LHCN-M2 (cell line): ENCODE data around the gene PKP1. TPM values are rescaled to one million over a fixed set of nuclear protein-coding genes. Genes with fewer than 3 reads are reported as not detected.

Experiments
- DNase-seq: peaks from one replicate; pipeline ENCODE4 v3.0.0-alpha.2; 2012; ENCODE audit warnings: low read depth
- total RNA-seq: library from RNA; depleted of rRNA; stranded (reverse); fragments of >200 nt; gene quantifications from 2 replicates; pipeline ENCODE4 v1.2.3, GENCODE V29; 2014

Gene PKP1
- total RNA-seq, 1 experiment from 2014 or later: not detected

DNA sequence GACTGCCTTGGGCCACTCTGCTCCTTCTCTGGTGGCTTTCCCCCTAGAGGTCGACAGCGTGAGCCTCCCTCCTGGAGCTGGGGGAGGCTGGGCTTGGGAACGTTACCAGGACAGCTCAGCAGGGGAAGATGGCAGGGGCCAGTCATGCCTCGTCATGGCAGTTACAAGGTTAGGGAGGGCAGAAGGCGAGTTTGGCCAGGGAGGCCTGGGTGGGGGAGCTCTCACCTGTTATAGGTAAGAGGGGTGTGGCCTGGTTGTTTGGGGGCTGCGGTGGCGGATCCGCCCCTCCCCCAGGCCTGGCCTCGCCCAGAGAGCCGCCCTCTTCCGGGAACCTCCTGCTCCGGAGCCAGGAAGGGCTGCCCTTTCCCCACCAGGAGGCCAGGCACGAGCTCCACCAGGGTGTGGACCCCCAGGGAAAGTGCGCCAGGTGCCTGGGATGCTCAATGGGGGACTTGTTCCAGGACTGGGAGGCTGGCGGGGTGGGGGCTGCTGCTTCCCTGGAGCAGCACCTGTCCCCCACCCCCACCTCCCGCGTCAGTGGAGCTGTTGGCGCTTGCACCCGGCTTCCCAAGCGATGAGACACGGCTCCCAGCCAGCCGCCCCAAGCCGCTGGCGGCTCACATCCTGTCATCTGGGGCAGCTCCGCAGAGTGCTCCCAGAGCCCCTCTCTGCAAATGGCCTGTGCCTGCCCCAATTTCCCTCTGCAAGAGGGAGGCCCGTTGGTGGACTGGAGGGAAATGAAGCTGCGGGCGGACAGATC, 23.6 kb upstream of the PKP1 start:
- DNase-seq: no peak

DNA sequence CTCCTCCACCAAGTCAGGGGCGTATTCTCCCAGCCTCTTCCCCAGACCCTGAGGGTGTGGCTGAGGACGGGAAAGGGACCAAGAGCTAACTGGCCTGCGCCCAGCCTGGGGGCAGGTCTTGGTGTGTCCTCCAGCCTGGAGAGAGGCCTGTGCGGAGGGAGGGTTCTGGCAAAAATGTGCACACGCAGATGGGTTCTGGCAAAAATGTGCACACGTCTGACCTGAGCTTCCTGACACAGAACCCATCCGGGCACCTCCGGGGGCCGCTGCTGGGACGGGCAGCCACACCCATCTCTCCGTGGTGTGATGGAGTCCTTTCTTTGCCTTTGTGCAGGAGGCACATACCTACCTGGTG, 23.1 kb upstream of the PKP1 start:
- no peak for DNase-seq

DNA sequence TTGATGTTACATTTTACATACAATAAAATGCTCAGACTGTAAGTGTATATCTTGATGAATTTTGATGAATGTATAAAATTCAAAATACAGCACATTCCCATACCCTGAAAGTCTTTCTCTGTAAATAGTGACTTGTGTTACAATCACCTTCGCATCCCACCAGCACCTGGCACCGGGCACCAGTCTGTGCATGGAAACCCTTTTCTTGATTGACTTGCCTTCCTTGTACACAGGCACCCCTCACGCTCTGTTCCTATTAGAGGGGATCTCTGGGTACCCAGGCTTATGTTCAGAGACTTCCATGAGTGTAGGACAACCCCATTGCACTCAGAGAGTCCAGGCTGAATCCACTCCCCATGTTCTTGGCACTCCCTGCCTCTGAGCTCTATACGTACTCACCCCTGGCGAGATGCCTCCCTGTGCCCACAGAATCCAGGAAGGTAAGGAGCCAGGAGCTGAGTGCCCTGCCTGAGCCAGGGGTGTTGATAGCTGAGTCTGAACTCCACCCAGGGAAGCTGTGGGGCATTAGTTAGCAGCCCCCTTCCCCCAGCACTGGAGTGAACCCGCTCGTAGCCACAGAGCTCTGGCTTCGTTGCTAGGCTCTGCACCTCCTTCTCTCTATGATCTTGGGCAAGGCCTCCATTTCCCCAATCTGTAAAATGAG, 22.5 kb upstream of the PKP1 start:
- no peak for DNase-seq

DNA sequence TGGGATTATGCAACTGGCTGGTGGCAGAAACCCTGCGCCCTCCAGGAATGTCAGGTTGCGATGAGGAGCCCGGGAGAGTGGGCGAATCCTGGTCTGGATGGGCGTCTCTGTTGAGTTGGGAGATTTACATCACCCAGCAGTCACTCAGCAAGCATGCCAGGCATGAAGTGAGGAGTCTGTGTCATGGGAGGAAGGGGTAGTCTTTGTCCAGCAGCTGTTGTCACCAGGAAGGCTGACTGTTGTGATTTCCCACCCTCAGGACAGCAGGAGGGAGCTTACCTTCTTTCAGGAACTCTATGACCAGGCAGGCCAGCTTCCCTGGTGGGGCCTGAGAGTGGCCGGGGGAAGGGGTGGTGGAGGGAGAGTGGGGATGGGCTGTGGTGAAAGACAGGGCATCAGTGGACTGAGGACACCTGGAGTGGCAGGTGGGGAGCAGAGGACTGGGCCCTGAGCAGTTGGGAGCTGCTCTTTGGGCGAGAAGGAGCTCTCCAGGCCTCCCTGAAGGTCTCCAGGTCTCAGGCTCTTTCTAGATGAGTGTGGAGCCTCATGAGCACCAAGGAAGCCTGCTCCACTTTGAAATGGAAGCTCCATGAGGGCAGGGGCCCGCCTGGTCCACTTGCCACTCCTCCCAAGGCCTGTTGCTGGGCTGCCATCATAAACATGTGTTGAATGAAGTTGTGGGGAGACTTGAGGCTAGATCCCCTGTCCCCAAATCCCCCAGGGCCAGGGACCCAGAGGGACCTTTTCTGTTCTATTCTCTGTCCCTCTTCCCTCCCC, 21.3 kb upstream of the PKP1 start:
- DNase-seq: no peak

DNA sequence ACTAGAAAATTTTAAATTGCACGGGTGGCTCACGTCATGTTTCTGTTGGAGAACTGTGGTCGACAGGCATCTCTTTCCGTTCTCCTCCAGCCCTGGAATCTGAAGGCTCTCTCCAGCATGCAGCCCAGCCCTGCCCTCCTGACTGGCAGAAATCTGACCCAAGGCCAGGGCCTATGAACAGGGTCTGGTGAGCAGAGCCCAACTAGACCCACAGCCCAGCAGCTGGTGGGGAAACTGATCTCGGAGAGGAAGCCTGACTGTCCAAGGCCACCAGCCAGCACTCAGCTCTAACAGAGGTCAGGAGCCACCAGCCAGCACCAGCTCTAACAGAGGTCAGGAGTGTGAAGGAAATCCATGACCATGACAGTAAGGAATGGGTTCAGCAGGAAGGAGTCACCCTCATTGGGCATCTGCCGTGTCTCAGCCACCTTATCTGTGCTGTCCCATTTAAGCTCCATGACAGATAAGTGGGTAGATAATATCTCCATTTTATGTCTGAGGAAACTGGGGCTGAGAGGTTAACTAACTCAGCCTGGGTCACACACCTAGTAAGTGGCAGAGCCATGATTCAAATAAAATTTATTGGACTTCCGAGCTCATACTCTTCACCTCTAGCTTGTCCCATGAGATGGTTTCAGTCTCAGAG, 20.2 kb upstream of the PKP1 start:
- DNase-seq: no peak

DNA sequence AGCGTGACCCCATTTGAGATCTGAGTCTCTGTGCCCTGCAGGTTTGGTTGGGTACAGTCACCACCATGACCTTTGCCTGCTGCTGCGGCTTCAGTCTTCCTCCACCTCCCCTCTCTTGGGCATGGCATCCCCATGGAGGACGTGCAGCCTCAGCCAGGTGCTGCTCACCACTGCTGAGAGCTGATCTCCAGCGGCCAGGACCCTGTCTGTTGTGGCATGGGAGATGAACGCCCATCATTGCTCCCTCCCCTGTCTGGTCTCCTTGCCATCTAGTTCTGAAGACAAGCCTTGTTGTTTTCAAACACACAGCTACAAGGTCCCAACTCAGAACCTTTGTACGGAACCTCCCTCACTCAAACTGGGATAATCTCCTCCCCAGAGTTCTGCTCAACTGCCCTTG, 19.2 kb upstream of the PKP1 start:
- no peak for DNase-seq

DNA sequence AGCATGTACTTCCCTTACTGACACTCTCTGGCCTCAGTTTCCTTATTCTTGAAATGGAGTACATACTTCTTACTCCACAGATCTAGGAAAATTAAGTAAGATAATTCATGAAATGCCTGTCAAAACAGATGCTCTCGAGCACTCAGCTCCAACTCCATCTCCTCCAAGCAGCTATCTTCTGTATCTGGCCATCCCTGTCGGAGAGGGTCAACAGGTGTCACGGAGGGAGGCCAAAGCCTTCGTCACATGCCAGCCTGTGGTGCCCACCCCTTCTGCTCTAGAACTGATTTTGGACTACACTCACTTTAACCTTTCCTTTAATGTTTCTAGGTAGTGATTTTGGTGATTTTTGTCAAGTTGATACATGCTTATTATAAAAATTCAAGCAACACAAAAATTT, 18.8 kb upstream of the PKP1 start:
- DNase-seq: no peak

DNA sequence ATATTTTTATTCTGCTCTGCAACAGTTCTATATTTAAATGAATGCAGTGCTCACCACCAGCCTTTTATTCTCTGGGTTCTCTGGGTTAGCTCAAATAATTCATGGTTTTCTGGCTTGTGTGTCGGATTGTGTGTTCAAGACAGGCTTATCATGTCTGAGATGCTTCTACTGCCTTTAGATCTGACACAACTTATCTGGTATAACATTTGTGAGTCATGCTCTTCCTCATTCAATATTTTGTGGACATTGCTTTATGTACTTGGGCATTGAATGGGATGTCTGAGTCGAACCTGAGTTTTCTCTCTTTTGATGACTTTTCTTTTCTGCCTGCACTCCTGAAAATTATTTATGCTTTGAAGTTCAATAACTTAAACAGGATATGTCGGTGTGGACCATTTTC, 17.6 kb upstream of the PKP1 start:
- no peak for DNase-seq

DNA sequence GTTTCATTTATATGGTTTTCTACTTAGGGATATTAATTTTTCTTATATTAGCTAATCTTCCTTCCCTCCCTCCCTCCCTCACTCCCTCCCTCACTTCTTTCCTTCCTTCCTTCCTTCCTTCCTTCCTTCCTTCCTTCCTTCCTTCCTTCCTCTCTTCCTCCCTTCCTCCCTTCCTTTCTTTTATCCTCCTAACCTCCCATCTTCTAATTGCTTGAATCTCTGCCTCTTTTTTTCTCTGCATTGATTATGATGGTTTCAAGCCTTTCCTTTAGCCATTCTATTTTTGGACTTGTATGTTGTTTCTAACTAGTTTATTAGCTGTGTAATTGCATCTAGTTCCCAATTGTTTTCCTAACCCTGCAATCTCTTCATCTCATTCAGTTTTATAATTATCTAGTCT, 17.0 kb upstream of the PKP1 start:
- no peak for DNase-seq

DNA sequence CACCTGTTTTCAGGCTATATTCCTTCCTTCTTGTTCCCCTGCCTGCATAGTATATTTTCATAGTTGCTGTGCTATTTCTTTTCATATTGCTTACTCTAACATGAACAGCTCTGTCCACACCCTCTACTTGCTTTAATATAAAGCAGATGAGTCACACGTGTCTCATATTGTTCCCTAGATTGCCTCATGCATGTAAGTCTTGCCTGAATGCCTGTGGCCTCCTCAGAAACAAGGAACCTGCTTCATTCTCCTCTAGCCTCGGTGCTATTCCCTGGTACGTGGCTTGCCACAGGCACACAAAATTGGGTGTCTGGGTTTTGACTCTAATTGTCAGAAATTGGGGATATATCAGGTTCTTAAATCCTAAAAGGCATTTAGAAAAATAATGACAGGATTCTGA, 16.5 kb upstream of the PKP1 start:
- peak; percentile 84 for DNase-seq

DNA sequence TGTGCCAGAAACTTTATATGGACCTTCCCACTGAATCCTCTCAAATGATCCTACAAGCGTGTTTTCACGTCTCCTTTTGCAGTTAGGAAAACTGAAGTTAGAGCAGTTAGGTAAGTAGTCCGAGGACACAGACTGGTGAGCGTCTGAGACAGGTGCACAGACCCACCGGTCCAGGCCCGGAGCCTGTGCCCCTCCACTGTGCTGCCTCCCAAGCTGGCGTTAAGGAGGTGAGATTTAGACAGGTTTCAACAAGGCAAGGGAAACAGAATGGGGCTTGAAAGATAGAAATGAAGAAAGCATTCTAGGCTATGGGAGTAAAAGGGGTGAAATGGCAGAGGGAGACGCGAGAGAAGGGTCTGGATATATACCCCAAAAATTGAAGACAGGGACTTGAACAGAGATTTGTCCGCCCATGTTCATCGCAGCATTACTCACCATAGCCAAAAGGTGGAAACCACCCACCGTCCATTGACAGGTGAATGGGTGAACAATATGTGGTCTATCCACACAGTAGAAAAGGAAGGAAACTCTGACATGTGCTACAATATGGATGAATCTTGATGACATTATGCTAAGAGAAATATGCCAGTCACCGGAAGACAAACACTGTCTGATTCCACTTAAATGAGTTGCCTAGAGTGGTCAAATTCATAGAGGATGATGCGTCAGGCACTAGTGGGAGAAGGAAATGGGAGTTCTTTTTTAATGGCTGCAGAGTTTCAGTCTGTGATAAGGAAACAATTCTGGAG, 15.7 kb upstream of the PKP1 start:
- peak; percentile 85 for DNase-seq

DNA sequence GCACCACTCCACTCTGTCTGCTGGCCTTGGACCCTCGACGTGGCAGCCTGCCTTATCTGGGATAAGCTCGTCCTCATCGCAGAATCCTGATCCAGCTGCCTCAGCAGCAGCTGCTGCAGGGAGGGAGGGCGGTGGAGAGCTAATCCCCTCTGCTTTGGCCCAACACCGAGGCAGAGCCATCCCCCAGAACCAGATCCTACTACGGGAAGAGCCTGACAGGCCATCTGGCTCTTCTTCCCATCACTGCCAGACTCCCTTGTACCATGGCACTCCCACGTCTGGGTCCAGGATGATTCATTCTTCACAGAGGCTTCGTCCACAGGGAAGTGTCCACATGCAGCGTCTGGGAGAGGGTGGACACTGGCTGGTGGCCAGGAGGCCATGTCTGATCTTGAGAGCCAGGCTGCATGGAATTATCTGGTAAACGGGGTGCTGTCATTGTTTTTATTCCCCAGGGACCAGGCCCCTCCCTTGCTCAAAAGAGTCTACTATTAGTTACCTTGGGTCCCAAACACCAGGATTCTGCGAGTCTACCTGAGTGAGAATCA, 14.6 kb upstream of the PKP1 start:
- DNase-seq: peak; percentile 91

DNA sequence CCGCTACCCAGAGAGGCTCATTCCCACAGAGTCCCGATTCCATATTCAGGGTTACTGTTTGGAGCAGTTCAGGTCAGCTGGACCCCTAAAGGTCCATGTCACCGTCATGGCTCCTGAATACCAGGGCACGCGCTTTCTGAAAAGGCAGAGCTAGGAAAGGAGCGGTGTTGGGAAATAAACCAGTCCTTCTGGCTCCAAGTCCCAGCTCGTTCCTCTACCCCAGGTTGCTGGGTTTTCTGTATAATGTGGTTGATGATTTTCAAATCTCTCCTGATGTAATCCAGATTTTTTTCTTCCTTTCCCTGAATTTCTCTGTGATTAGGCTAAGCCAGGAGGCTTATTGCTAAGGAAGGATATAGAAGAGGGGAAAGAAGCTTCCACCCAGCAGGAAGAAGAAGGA, 14.0 kb upstream of the PKP1 start:
- no peak for DNase-seq

DNA sequence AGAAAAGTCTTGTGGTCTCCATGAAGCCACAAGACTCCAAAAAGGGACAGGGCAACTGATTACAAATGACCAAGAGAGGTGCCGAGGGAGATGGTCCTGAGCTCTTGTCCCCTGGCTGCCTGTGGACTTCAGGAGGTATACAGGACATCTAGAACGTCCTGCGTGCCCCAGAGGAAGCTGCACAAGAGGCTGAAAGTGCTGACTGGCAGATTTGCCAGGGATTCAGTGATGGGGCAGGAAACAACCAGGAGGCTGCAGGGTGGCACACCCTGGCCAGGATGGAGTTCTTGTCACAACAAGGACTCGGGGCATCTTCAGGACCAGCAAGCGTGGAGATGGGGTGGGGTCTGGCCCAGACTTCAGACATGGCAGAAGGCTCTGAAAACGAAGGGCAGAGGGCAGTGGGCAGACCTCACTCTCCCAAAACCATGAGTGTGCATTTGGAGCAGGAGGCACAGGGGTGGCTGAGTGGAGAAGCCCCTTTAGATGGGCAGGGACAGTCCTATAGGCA, 13.4 kb upstream of the PKP1 start:
- no peak for DNase-seq

DNA sequence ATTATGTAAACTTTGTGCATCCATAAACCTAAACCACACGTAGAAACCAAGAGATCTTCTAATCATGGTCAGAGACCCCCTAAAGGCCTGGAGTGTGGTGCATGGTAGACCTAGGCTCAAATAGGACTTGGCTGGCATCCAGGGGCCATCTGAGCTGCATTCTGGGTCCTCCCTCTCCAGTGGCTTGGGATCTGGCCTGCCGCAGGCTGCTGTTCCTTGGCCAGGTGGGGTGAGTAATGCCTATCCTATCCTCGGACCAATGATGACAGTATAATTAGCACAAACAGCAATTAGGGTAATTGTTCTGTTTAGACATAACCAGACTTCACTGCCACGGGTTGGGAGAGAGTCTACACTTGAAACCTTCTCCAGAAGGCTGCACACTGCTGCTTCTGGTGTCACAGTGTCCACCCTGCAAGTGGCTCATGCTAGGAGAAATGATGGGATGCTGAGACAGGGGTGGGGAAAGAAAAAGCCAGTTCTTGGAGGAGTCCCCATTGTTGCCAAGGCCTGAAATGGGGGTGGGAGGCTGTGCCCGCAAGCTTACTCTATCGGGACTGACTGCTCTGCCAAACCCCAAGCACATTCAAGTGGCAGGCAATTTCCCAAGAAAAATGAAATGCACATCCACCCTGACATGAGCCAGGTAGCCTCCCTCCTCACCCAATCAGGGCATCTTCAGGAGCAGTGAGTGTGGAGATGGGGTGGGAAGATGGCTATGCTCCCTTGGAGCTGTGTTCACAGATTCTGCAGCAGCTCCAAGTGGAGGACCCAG, 12.5 kb upstream of the PKP1 start:
- DNase-seq: no peak

DNA sequence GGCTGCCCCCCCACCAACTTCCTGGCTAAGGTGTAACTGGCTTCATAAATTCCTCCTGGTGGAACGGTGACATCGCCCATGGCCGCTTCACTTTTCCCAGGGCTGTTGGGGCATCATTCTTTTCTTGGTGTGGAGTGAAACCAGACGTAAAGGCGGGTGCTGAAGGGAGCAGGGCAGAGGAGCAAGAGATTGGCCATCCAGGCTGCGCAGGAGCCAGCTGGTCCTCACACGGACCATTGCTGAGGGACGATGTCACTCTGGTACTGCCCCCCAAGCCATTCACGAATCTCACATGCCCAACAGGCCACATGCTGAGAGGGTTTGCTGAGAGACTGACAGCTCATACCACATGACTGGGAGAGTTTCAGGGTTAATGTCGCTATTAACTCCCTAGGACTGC, 10.5 kb upstream of the PKP1 start:
- DNase-seq: no peak

DNA sequence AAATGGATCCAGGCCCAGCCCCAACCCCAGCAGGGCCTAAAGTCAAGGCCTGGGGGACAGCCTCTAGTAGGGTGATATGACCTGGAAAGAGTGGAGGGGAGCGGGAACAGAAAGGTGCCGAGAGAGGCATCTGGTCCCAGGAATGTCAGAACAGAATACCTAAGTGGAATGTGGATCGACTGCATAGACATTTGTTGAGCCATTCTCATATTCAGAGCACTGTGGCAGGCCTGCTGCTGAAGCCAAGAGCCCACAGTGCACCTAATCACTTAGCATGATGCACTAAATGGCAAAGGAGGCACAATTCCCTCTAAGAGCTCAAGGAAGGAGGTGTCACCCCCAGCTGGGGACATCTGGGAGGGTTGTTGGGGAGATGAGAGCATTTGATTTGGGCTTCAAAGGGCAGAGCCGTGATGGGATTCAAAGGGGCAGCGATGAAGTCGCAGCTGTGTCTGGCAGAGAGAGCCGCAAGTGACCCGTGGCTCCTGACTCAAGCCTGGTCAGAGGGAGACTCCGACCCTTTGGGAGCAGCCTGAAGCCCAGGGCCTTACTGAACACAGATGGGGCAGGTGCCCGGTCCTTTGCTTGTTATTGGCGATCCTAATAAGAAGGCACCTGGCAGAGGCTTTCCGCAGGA, 8.6 kb upstream of the PKP1 start:
- no peak for DNase-seq

DNA sequence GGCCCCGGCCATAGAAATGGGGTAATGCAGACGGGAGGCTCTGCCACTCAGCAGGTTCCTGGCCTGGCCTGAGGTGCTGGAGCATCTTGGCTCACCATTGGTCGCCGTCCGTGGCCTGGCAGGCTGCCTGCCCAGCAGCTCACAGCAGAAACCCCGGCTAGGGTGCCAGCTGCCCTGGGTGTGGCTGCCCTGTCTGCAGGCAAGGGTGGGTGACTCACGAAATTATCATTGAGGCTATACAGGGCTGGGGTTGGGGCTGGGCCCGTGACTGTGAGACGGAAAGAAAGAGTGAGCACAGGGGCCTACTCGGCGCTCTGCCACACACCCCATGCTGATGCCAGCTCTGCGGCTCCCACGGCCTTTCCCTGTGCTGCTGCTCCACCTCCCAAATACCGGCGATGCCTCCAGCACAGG, 8.0 kb upstream of the PKP1 start:
- DNase-seq: peak; percentile 97

DNA sequence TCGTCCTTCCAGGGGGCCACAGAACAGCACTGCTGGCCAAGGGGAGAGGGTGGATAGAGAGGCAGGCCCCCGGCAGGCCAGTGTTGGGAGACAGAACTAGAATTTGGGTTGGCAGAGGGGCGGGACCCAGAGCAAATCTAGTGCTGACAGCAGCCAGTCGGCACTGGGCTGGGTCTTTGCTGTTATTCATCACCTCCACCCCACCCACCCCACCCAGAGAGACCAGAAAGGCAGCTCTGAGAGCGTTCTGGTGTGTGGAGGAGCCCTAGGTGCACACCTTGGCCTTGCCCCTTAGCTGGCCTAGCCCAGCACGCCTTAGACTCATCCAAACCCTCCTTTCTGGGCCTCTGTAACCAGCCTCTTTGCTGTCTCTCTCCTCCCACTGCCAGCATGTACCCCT, 6.4 kb upstream of the PKP1 start:
- DNase-seq: no peak

DNA sequence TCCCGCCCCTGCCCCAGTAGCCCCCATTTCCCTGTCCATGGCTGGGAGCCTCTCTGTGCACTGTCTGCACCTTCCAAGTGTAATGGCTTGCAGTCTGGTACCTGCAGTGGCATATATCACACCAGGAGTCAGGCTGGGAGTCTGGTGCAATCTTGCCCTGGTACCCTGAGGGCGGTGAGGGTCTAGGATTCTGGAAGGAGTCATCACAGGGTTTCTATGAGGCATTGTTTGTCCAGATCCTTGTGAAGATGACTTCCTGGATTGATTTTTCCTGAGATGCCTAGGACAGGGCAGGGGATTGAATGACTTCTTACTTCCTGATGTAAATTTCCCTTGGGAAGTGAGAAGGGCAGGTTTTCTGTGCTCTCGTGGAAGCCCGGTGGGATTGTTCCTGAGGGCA, 5.9 kb upstream of the PKP1 start:
- no peak for DNase-seq
